ENCODE results near the gene R3HCC1L. TPM values are rescaled to one million over a fixed set of nuclear protein-coding genes. Genes with fewer than 3 reads are reported as not detected.

Gene R3HCC1L
- total RNA-seq, 2 donors from 2014 or later = 9.9 to 10.9 TPM

DNA sequence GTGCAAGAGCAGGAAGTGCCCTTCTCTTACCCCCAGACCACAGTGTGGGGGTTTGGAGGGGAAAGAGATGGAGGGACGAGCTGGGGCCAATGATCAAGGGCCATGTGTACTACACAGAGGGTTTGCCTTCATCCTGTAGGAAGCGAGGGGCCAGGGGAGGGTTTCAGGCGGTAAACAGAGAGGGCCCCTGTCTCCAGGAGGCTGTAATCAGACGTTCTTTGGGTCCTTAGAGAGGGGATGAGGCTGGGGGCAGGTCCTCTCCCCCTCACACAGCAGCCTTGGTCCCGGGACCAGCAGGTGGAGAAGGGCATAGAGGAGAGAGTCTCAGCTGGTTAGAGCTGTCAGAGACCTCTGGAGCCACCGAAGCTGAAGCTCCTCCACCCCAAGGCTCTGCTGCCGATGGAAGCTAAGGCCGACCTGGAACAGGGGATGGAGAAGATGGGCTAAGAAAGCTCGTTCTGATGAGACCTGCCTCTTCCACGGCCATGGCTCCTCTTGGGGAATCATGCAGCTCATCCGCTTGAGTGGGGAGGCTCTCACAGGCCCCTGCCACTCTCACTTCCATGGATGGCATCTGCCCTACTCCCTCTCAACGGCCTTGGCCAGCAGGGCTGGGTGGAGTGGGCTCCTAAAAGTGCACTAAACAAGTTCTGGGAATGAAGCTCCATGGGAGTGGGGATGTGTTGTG is 130.1 kb downstream of the R3HCC1L start:
- no peaks in the 10 kb centered on the region for H3K36me3 ChIP-seq (replicated peaks in 1 of 2; ENCODE audit: insufficient read depth in 1 of 2, low read depth in 2 of 2)
- H3K4me1 ChIP-seq = peaks cover 50% of the 10 kb centered on the region
- TF ChIP-seq, protein P1, sequence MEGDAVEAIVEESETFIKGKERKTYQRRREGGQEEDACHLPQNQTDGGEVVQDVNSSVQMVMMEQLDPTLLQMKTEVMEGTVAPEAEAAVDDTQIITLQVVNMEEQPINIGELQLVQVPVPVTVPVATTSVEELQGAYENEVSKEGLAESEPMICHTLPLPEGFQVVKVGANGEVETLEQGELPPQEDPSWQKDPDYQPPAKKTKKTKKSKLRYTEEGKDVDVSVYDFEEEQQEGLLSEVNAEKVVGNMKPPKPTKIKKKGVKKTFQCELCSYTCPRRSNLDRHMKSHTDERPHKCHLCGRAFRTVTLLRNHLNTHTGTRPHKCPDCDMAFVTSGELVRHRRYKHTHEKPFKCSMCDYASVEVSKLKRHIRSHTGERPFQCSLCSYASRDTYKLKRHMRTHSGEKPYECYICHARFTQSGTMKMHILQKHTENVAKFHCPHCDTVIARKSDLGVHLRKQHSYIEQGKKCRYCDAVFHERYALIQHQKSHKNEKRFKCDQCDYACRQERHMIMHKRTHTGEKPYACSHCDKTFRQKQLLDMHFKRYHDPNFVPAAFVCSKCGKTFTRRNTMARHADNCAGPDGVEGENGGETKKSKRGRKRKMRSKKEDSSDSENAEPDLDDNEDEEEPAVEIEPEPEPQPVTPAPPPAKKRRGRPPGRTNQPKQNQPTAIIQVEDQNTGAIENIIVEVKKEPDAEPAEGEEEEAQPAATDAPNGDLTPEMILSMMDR (IDR thresholded peaks at IDR 0.05) = no peak
- DNase-seq (no peak), ATAC-seq (no peak)
- intact Hi-C loops (cut with DNase I) = no loop called here
- WGBS, 2 donors = 67 to 71% methylated on average over 12 of the region's 12 CpGs
- peak overlapping the region in 1 of 4 donors; percentile 2 for H3K27ac ChIP-seq
- no peak overlapping the region for H3K4me3 ChIP-seq
- no peaks in the 10 kb centered on the region for H3K9me3 ChIP-seq
- no peaks in the 10 kb centered on the region for H3K27me3 ChIP-seq

DNA sequence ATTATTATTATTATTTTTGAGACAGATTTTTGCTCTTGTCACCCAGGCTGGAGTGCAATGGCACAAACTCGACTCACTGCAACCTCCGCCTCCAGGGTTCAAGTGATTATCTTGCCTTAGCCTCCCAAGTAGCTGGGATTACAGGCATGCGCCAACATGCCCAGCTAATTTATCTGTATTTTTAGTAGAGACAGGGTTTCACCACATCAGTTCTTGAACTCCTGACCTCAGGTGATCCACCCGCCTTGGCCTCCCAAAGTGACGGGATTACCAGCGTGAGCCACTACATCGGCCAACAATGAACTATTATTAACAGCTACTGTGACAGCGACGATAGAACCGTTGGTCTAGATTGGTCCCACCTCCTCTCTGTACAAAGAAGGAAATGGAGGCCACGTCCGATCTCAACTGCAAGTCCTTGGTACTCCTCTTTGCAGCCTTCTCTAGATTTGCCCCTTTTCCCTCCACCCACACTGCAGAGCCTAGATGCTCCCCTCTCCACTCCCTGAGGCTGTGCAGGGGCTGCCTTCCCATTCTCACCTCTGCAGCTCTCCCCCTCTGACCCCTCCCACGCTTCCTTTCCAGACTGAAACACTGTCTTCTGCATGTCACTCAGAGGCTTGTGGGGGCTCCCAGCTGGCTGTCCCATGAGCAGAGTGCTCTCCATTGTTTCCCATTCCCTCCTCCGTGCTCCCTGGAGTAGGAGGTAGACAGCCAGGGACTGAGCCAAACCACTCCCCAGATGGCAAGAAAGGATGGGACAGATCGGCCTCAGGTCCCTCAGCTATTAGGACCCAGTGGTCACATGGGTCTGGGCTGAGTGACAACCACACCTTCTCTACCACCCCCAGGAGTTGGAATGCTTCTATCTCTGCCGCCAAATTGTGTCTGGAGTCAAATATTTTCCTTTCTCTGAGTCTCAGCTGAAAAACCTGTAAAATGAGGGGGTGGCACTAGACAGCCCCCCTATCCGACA is 131.2 kb downstream of the R3HCC1L start:
- H3K9me3 ChIP-seq = no peaks in the 10 kb centered on the region
- H3K27ac ChIP-seq = peak overlapping the region in 3 of 4 donors; percentile 83 to 87 (median 86)
- intact Hi-C loops (cut with DNase I) = no loop called here
- TF ChIP-seq POLR2A (IDR thresholded peaks at IDR 0.05) = no peak
- TF ChIP-seq, protein P1 (IDR thresholded peaks at IDR 0.05) = no peak
- 61 to 65% methylated on average over 17 of the region's 17 CpGs for WGBS, 2 donors
- H3K36me3 ChIP-seq (replicated peaks in 1 of 2; ENCODE audit: insufficient read depth in 1 of 2, low read depth in 2 of 2) = no peaks in the 10 kb centered on the region
- no peak overlapping the region for H3K4me3 ChIP-seq
- H3K4me1 ChIP-seq = peaks cover 50% of the 10 kb centered on the region
- no peak for DNase-seq
- no peak for ATAC-seq
- H3K27me3 ChIP-seq = no peaks in the 10 kb centered on the region

DNA sequence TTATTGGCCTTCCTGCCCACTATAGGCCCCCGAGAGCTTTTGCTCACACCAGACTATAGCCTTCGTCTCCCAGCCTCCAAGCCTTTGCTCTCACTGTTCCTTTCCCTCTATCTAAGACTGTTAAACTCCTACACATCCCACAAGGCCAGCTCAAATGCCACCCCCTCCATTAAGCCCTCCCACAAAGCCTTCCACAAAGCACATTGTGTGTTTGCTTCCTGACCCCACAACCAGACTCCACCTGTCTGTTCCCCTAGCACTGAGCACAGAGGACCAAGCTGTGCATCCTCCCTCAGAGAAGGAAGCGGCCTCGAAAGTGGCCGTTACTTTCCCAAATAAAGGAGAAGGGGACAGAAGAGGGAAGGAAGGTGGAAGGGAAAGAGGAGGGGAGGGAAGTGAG is 132.2 kb downstream of the R3HCC1L start:
- Histone ChIP-seq H3K36me3 (replicated peaks in 1 of 2; ENCODE audit: insufficient read depth in 1 of 2, low read depth in 2 of 2) (no peaks in the 10 kb centered on the region), H3K9me3 (no peaks in the 10 kb centered on the region), H3K27ac (peak overlapping the region in 3 of 4 donors; percentile 83 to 87 (median 86)), H3K4me3 (no peak overlapping the region), H3K4me1 (peaks cover 49% of the 10 kb centered on the region), H3K27me3 (no peaks in the 10 kb centered on the region)
- TF ChIP-seq, protein P1 (IDR thresholded peaks at IDR 0.05) = no peak
- TF ChIP-seq POLR2A (IDR thresholded peaks at IDR 0.05) = no peak
- ATAC-seq = no peak
- DNase-seq = no peak
- intact Hi-C loops (cut with DNase I) = no loop called here
- WGBS, 2 donors = 88 to 94% methylated on average over 5 of the region's 5 CpGs

DNA sequence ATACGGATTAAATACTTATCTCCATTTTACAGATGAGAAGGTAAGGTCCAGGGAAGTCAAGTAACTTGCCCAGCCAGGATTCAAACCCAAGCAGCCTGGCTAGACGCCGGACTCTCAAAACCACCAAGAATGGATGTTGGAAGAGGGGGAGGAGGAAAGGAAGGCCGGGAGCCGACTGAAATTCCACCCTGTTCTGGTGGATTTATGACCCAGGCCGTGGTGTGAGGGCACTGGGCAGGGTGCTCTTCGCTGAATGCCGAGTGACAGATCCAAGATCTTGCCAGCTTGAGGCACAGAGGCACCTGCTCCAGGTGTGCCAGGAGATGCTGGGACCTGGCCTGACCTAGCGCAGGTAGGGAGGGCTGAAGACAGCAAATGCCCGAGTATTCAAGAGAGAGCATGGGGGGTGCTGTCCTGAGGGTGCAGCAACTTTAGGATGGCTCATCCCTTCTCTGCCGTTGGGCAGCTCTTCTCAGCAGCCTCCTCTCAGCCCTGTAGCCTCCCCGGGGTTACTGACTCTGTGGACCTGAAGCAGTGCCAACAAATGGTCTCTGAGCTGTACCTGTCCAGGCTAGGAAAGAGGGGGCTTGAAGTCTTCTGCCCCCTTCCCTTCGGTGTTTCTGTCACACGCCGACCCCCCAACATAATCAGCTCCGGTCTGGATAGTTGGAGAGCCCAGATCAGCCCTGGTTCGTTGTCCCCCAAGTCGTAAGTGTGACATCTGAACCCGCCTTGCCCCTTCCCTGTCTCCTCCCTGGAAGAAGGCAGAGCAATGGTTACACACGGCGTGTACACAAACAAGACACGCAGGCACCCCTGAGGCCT is 132.8 kb downstream of the R3HCC1L start:
- intact Hi-C loops (cut with DNase I) = no loop called here
- peak in 1 of 4 donors; percentile 35 for DNase-seq

More for the DNA sequence above, 132.8 kb downstream of the R3HCC1L start:
- H3K4me1 ChIP-seq = peaks cover 49% of the 10 kb centered on the region
- ATAC-seq = no peak
- 55 to 59% methylated on average over 20 to 22 of the region's 22 CpGs for WGBS, 2 donors
- no peaks in the 10 kb centered on the region for H3K36me3 ChIP-seq (replicated peaks in 1 of 2; ENCODE audit: insufficient read depth in 1 of 2, low read depth in 2 of 2)
- peak overlapping the region; percentile 70 to 87 (median 84) for H3K27ac ChIP-seq
- no peaks in the 10 kb centered on the region for H3K9me3 ChIP-seq
- TF ChIP-seq POLR2A (IDR thresholded peaks at IDR 0.05) = no peak
- TF ChIP-seq, protein P1 (IDR thresholded peaks at IDR 0.05) = no peak
- no peak overlapping the region for H3K4me3 ChIP-seq
- no peaks in the 10 kb centered on the region for H3K27me3 ChIP-seq

Data from body of pancreas (tissue), 4 donors.